Fibroblast of mammary gland (primary cell): Measurements from ENCODE around the gene MITF.

ENCODE experiments used
- DNase-seq: peaks from one replicate; pipeline ENCODE4 v3.0.0-alpha.2; 2010; ENCODE audit warnings: low read depth
- H3K4me3 ChIP-seq: 2 replicates; pipeline ENCODE4 v1.5.1; 2011; ENCODE audit warnings: low read depth, mild to moderate bottlenecking, low read length, moderate library complexity; ENCODE audit not compliant: control insufficient read depth
- CTCF ChIP-seq: conservative IDR thresholded peaks from 2 replicates; pipeline ENCODE4 v1.5.1; 2011; ENCODE audit warnings: low read depth, low read length, inconsistent platforms; ENCODE audit not compliant: control insufficient read depth, insufficient read depth

MITF gene

DNA sequence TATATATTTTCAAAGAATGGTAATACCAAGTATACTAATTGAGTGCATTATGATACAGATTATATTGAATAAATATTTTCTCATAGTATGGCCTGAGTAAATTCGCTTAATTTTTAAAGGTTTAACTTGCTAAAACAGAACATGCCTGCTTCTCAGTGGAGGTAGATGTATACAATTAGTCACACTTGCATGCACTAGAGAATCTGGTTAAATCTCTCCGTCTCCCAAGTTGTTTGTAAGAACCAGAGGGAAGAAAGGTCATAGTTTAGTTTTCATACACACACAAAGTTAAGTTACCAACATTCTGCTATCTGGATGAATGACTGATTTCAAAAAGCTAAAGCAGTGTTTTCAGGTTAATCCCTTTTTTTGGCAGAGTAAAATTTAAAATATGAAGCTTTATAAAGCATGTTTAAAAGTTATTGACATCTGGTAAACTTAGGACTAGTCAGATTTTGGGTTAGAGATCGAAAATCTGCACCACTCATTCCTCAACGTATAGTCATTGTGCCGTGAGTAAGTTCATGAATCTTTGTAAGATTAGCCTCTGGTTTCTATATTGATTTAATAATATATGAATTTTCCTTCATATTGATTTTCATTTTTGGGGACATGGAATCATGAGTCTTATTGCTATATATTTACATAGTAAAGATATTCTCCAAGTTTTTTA is 142.6 kb downstream of the MITF start:
- DNase-seq: no peak
- no peak overlapping the region for H3K4me3 ChIP-seq
- no peak for TF ChIP-seq CTCF

GRCh38 chr3:69882560-69882959 is 143.3 kb downstream of the MITF start:
- H3K4me3 ChIP-seq: no peak overlapping the region
- no peak for TF ChIP-seq CTCF
- DNase-seq: no peak

DNA sequence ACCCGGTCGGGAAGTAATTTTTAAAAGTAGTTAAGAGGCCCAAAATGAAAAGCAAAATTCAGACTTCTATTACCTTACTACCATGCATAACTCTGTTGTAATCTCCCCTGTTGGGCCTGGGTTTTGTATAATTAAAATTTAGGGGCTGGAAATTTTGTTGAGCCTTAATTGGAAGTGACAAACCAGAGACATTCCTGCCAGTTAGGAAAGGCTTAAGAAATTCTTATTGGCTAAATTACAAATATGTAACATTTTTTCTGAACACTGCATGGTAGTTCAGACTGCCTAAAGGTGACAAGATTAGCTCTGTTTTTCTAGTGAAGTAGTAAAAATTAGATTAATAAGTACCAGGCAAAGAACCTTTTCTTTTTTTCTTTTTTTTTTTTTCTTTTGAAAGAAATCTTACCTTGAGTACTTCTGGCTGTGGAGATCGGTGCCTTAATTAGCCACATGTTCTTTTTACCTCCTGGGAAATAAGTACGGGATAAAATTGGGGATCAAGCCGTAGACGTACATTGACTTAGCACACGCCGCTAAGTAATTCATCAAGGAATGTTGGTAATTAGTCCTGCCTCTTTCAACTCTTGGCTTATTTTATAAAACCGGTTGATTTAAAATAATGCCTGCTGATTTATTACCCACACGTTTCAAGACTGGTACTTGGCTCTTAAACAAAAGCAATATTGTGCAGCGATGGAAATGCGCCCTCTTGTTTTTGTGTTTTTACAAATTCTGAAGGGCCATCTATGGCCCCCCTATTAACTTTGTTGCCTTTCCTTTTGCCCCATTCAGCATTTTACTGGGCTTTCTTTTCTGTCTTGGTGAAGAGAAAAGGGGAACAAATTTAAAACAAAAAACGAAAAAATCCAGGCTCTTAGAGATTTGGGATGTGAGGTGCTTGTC is 149.0 kb downstream of the MITF start:
- no peak for DNase-seq
- no peak for TF ChIP-seq CTCF
- no peak overlapping the region for H3K4me3 ChIP-seq

DNA sequence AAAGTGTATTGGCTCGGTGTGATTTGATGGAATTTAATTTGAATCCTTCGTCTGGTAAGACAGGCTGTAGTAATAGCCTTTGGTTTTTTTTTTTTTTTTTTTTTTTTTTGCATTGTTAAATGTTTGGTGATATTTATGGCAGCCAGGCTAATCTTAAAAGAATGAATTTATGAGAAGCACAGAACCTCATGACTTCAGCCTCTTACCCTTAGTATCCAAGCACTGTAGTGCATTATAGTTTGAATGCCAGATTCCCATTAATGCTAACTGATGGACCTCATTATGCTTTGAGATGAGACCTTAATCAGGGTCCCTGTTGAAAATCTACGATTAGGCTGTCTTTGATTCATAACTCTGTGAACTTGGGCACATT is 149.7 kb downstream of the MITF start:
- H3K4me3 ChIP-seq: no peak overlapping the region
- TF ChIP-seq CTCF: no peak
- no peak for DNase-seq

GRCh38 chr3:69890084-69890483 is 150.8 kb downstream of the MITF start:
- no peak overlapping the region for H3K4me3 ChIP-seq
- peak; percentile 68 for DNase-seq
- TF ChIP-seq CTCF: no peak

DNA sequence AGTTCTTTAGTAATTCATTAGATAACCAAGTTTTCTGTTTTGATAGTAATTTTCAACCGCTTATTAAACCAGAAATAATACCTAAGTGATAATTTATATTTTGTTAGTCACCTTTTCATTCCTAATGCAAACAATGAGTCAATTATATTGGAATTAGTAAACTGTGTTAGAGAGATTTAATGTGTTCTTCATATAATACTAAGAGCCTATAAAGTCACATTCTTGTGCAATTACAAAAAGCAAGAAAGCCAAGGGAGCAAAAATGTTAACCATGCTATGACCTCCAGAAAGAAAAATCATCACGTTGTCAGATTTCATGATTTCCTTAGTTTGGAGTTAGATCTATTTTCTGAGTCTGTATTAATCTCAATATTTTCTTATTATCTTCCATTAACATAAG is 151.4 kb downstream of the MITF start:
- TF ChIP-seq CTCF: no peak
- DNase-seq: no peak
- H3K4me3 ChIP-seq: no peak overlapping the region
